HCT116 (cell line): Measurements from ENCODE around the gene RHBDF1. TPM values are rescaled to one million over a fixed set of nuclear protein-coding genes. Genes with fewer than 3 reads are reported as not detected.

Experiments
- ATAC-seq: fragments of 200-7000 bp; cut with Tn5 transposase; 2 replicates; pipeline ENCODE4 v1.9.1; 2020; ENCODE audit warnings: mild to moderate bottlenecking, moderate library complexity
- BruUV-seq: library from RNA; stranded (reverse); fragments of 400-500 nt; replicated peaks from 2 replicates; lab custom pipeline; 2021; lab: Mats Ljungman, UMichigan
- CTCF ChIA-PET: fragments of 300-600 bp; sonication (Branson Sonifier 250); formaldehyde crosslinking; loops from one replicate; lab custom pipeline; 2021; ENCODE audit warnings: antibody characterized with exemption; lab: Charles Lee
- POLR2A ChIA-PET: fragments of 300-600, 350-600 bp; sonication (Branson Sonifier 250); formaldehyde crosslinking; loops from one replicate; lab custom pipeline; 2021; ENCODE audit warnings: antibody characterized with exemption; lab: Charles Lee
- RAD21 ChIA-PET, 2 experiments: fragments of 300-600 bp; sonication (Branson Sonifier 250); formaldehyde crosslinking; loops; one replicate each; lab custom pipeline; 2023; ENCODE audit warnings: low total read pairs in 2 of 2; ENCODE audit not compliant: uncharacterized antibody in 2 of 2, unreplicated experiment in 2 of 2, low non-redundant PET in 1 of 2; lab: Charles Lee
- DNase-seq: peaks from one replicate; pipeline ENCODE4 v3.0.0-alpha.2; 2010; ENCODE audit warnings: low read depth, low spot score
- H2AFZ ChIP-seq: fragments of 200-600 bp; shearing (Covaris generic), sonication (generic); 2 replicates; pipeline ENCODE4 v1.6.1; 2017; ENCODE audit warnings: low read depth, mixed run types, mixed read lengths, antibody characterized with exemption, low read length; ENCODE audit not compliant: poor library complexity, severe bottlenecking
- H3K27ac ChIP-seq: 2 replicates; pipeline ENCODE4 v1.5.1; 2012; ENCODE audit warnings: low read depth, low read length
- H3K27me3 ChIP-seq: fragments of 200-600 bp; sonication (generic); 2 replicates; pipeline ENCODE4 v1.6.1; 2016; ENCODE audit warnings: mixed run types, low read length, mixed read lengths; ENCODE audit not compliant: insufficient read depth
- H3K36me3 ChIP-seq, 2 experiments: fragments of 200-500 bp in 1 of 2; fragments of 200-600 bp in 1 of 2; sonication (Bioruptor generic) in 1 of 2; sonication (generic) in 1 of 2; 2 replicates each; pipeline versions ENCODE4 v1.5.1 to v1.6.1; 2014 to 2016; ENCODE audit warnings: low read length in 2 of 2, inconsistent platforms in 1 of 2, mixed read lengths in 1 of 2, mixed run types in 1 of 2; ENCODE audit not compliant: insufficient read depth in 2 of 2, control insufficient read depth in 1 of 2
- H3K4me1 ChIP-seq, 2 experiments: fragments of 200-600 bp in 1 of 2; sonication (generic) in 1 of 2; 2 replicates each; pipeline versions ENCODE4 v1.5.1 to v1.6.1; 2012 to 2017; ENCODE audit warnings: low read length in 2 of 2, inconsistent platforms in 1 of 2, mild to moderate bottlenecking in 1 of 2, mixed read lengths in 1 of 2, mixed run types in 1 of 2, moderate library complexity in 1 of 2; ENCODE audit not compliant: insufficient read depth in 2 of 2, control insufficient read depth in 1 of 2
- H3K4me2 ChIP-seq: fragments of 200-600 bp; sonication (generic); 2 replicates; pipeline ENCODE4 v1.6.1; 2017; ENCODE audit warnings: mixed run types, low read length, mixed read lengths
- H3K4me3 ChIP-seq, 2 experiments: fragments of 200-600 bp in 1 of 2; sonication (generic) in 1 of 2; replicated peaks in 1 of 2; 2 replicates each; pipeline ENCODE4 v1.5.1; 2011 to 2016; ENCODE audit warnings: low read length in 2 of 2, control low read depth in 1 of 2, low read depth in 1 of 2, mild to moderate bottlenecking in 1 of 2, mixed read lengths in 1 of 2, mixed run types in 1 of 2
- H3K79me2 ChIP-seq: fragments of 200-600 bp; sonication (generic); 2 replicates; pipeline ENCODE4 v1.6.1; 2017; ENCODE audit warnings: mild to moderate bottlenecking, mixed run types, low read length, moderate library complexity, mixed read lengths; ENCODE audit not compliant: insufficient read depth
- H3K9ac ChIP-seq: fragments of 200-600 bp; sonication (generic); 2 replicates; pipeline ENCODE4 v1.6.1; 2016; ENCODE audit warnings: low read length, mixed read lengths
- H3K9me2 ChIP-seq: fragments of 200-600 bp; sonication (generic), shearing (Covaris generic); 2 replicates; pipeline ENCODE4 v1.6.1; 2017; ENCODE audit warnings: mixed run types, mild to moderate bottlenecking, moderate library complexity; ENCODE audit not compliant: insufficient read depth
- H3K9me3 ChIP-seq, 2 experiments: fragments of 200-500 bp in 1 of 2; fragments of 200-600 bp in 1 of 2; sonication (Bioruptor generic) in 1 of 2; sonication (generic) in 1 of 2; 2 replicates each; pipeline ENCODE4 v1.6.1; 2014 to 2017; ENCODE audit warnings: low read length in 2 of 2, mixed read lengths in 2 of 2, inconsistent platforms in 1 of 2, low read depth in 1 of 2, mild to moderate bottlenecking in 1 of 2, mixed run types in 1 of 2, moderate library complexity in 1 of 2; ENCODE audit not compliant: control insufficient read depth in 1 of 2, insufficient read depth in 1 of 2
- H4K20me1 ChIP-seq: fragments of 200-600 bp; sonication (generic), shearing (Covaris generic); 2 replicates; pipeline ENCODE4 v1.6.1; 2017; ENCODE audit warnings: mixed run types, mild to moderate bottlenecking, moderate library complexity; ENCODE audit not compliant: insufficient read depth
- YY1 ChIP-seq: IDR thresholded peaks from 2 replicates; pipeline ENCODE4 v1.6.1; 2011; ENCODE audit warnings: low read length, low read depth, moderate library complexity, mild to moderate bottlenecking; ENCODE audit not compliant: insufficient replicate concordance; ENCODE audit errors: extremely low read depth
- ZFX ChIP-seq: fragments of 450-650 bp; IDR thresholded peaks from 2 replicates; pipeline ENCODE4 v1.6.1; 2017
- intact Hi-C: fragments of 100-400 bp; cut with micrococcal nuclease; formaldehyde crosslinking; loops from 2 replicates; pipeline ENCODE4 v1.10.0; 2022
- total RNA-seq: library from RNA; stranded (reverse); gene quantifications from one replicate; pipeline ENCODE4 v1.2.1, GENCODE V29; 2021; ENCODE audit not compliant: unreplicated experiment

Gene RHBDF1
- total RNA-seq, 1 experiment from 2014 or later: 19.8 TPM

DNA sequence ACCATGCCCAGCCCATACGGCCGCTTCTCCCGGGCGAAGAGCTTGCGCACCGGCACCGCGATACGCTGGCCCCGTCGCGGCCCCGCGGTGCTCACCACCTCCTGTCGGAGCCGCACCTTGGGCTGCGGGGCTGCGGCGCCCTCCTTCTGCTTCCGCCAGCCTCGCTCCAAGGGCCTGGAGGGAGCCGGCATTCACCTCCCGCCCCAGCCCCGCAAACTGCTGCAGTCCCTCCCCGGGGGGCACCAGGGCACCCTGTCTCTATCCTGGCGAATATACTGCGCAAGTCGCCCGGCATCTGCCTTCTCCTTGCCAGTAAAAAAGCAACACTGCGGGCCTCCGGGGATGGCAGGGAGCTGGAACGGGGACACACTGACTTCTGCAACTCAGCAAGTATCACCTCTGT is 10.6 kb downstream of the RHBDF1 start:
- H3K9ac ChIP-seq: no peak overlapping the region
- ATAC-seq (no peak), DNase-seq (no peak)
- no peak overlapping the region for H2AFZ ChIP-seq
- H3K4me1 ChIP-seq: peaks cover 0 to 3% of the 10 kb centered on the region in 2 experiments; a peak in 1 of 4 replicates
- no peaks in the 10 kb centered on the region for H3K27me3 ChIP-seq
- BruUV-seq: no TSS peak
- no peak overlapping the region for H3K4me2 ChIP-seq
- intact Hi-C loops: no loop called here
- TF ChIP-seq ZFX: no peak
- no peak overlapping the region for H3K27ac ChIP-seq
- H3K4me3 ChIP-seq: no peak overlapping the region
- POLR2A ChIA-PET: no interaction called here
- H3K36me3 ChIP-seq: no peaks in the 10 kb centered on the region; a peak in 1 of 4 replicates
- RAD21 ChIA-PET: no interaction called here
- no peaks in the 10 kb centered on the region for H3K9me2 ChIP-seq
- no peaks in the 10 kb centered on the region for H3K9me3 ChIP-seq
- H3K79me2 ChIP-seq: no peaks in the 10 kb centered on the region
- H4K20me1 ChIP-seq: no peaks in the 10 kb centered on the region
- CTCF ChIA-PET: no interaction called here

DNA sequence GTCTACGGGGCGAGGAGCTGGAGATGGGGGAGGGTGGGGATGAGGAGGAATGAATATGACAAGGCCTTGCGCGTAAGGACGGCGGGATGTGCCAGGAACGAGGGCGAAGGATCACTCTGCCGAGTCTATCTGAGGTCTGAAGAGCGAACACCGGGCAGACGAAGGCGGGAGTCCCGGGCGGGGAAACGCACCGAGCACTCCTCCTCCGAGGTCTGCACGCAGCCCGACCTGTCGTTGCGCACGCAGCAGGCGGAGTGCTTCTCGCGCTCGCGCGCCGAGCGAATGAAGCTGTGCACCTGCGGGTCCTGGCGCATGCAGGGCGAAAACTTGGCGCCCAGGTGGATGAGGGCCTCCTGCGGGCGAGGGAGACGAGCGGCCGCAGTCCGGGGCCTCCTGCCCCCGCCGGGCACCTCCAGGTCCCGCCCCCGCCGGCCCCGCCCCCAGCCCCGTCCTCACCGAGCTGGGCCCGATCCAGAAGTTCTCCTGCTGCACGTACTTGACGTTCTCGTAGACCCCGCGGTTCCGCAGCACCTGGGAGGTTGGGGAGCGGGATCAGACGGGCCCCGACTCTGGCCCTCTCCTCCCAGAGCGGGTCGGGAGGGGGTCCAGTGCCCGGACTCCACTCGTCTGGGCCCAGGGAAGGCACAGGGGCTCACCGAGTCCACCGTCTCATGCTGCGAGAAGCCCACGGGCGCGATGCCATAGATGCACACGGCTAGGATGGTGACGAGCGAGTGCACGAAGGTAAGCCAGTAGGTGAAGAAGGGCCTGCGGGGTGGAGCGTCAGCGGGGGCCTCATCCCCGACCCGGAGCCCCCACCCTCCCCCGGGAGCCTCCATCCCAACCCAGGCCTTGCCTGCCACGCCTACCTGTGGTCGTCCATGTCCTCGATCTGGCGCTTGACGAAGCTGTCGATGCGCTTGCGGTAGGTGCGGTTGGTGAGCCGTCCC is 11.2 kb downstream of the RHBDF1 start:
- Histone ChIP-seq H3K4me2 (no peak overlapping the region), H3K27me3 (no peaks in the 10 kb centered on the region), H4K20me1 (no peaks in the 10 kb centered on the region), H3K79me2 (no peaks in the 10 kb centered on the region), H3K9ac (no peak overlapping the region), H3K9me3 (no peaks in the 10 kb centered on the region), H3K4me3 (no peak overlapping the region), H3K9me2 (no peaks in the 10 kb centered on the region), H2AFZ (no peak overlapping the region), H3K36me3 (no peaks in the 10 kb centered on the region; a peak in 1 of 4 replicates), H3K4me1 (peaks cover 0 to 3% of the 10 kb centered on the region in 2 experiments; a peak in 1 of 4 replicates), H3K27ac (no peak overlapping the region)
- RAD21 ChIA-PET: no interaction called here
- no peak for TF ChIP-seq YY1
- intact Hi-C loops: no loop called here
- POLR2A ChIA-PET: no interaction called here
- ATAC-seq (no peak), DNase-seq (no peak)
- CTCF ChIA-PET: no interaction called here
- no TSS peak for BruUV-seq
